DOHH2 (cell line): ENCODE results near the gene NR1I3.

Experiments
- H3F3A ChIP-seq: fragments of 200-600 bp; sonication (generic), shearing (Covaris generic); 2 replicates; pipeline ENCODE4 v1.6.0; 2016; ENCODE audit warnings: antibody characterized with exemption, mild to moderate bottlenecking; ENCODE audit not compliant: control insufficient read depth, insufficient read depth
- H3K27ac ChIP-seq: fragments of 200-600 bp; sonication (generic); 2 replicates; pipeline ENCODE4 v1.5.1; 2014; ENCODE audit warnings: low read depth, mild to moderate bottlenecking, low read length, moderate library complexity
- H3K27me3 ChIP-seq: fragments of 200-600 bp; sonication (generic); 2 replicates; pipeline ENCODE4 v1.6.1; 2014; ENCODE audit warnings: mild to moderate bottlenecking, low read length, mixed read lengths; ENCODE audit not compliant: control insufficient read depth
- H3K36me3 ChIP-seq: fragments of 200-600 bp; sonication (generic); 2 replicates; pipeline ENCODE4 v1.6.1; 2014; ENCODE audit warnings: mild to moderate bottlenecking, low read length, moderate library complexity, mixed read lengths; ENCODE audit not compliant: control insufficient read depth
- H3K4me1 ChIP-seq: fragments of 200-600 bp; sonication (generic); 2 replicates; pipeline ENCODE4 v1.6.1; 2014; ENCODE audit warnings: mild to moderate bottlenecking, low read length, mixed read lengths; ENCODE audit not compliant: control insufficient read depth
- H3K4me2 ChIP-seq: fragments of 200-600 bp; sonication (generic); 2 replicates; pipeline ENCODE4 v1.6.0; 2014; ENCODE audit warnings: mild to moderate bottlenecking, low read length, moderate library complexity
- H3K4me3 ChIP-seq: fragments of 200-600 bp; sonication (generic); 2 replicates; pipeline ENCODE4 v1.5.1; 2014; ENCODE audit warnings: mild to moderate bottlenecking, low read length, mixed read lengths
- H3K79me2 ChIP-seq: fragments of 200-600 bp; sonication (generic); 2 replicates; pipeline ENCODE4 v1.6.1; 2014; ENCODE audit warnings: mild to moderate bottlenecking, low read length, mixed read lengths; ENCODE audit not compliant: control insufficient read depth
- H3K9me2 ChIP-seq: fragments of 200-600 bp; sonication (generic); replicated peaks from 2 replicates; pipeline ENCODE4 v1.6.1; 2014; ENCODE audit warnings: mild to moderate bottlenecking, low read length, mixed read lengths; ENCODE audit not compliant: control insufficient read depth
- H3K9me3 ChIP-seq: fragments of 200-600 bp; sonication (generic); 2 replicates; pipeline ENCODE4 v1.6.1; 2014; ENCODE audit warnings: antibody characterized with exemption, low read length, mixed read lengths; ENCODE audit not compliant: control insufficient read depth, insufficient read depth
- H4K20me1 ChIP-seq: fragments of 200-600 bp; sonication (generic); 2 replicates; pipeline ENCODE4 v1.6.0; 2014; ENCODE audit warnings: low read depth, mild to moderate bottlenecking, antibody characterized with exemption, low read length, moderate library complexity; ENCODE audit not compliant: control insufficient read depth, insufficient read depth
- EZH2phosphoT487 ChIP-seq: fragments of 200-600 bp; sonication (generic); IDR thresholded peaks from 2 replicates; pipeline ENCODE4 v1.6.1; 2017; ENCODE audit warnings: borderline replicate concordance, mild to moderate bottlenecking, antibody characterized with exemption, low read length, moderate library complexity, mixed read lengths
- TF ChIP-seq, protein P1 (sequence below): fragments of 200-600 bp; sonication (generic); IDR thresholded peaks from one replicate; pipeline ENCODE4 v1.5.1; 2014; ENCODE audit warnings: antibody characterized with exemption, mild to moderate bottlenecking, low read depth, low read length; ENCODE audit not compliant: poor library complexity, severe bottlenecking

Gene NR1I3

DNA sequence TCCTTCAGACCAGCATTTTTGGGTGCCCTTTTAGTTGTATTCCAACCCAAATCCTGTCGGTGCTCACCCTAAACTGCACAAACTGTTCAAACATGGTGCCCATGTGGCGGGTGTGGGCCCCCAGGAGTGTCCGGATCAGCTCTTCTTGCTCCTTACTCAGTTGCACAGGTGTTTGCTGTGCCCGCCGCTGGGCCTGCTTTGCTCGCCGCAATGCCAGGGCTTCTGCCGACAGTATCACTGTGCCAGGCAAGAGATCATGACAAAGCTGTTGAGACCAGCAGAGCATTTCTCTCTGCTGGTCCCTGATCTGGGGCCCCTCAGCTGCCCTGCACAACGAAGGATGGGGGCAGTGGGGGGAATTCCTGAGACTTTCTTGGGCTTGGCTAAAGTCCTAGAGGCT lies 4.9 kb downstream of the NR1I3 start:
- Histone ChIP-seq H3K9me2 (no peaks in the 10 kb centered on the region), H3K4me1 (peaks cover 1% of the 10 kb centered on the region), H4K20me1 (no peaks in the 10 kb centered on the region), H3K9me3 (no peaks in the 10 kb centered on the region), H3K36me3 (peaks cover 26% of the 10 kb centered on the region), H3K27me3 (0 out of 2 replicates have a peak, but pooled peaks cover 3% of the 10 kb centered on the region), H3K27ac (no peak overlapping the region), H3F3A (no peaks in the 10 kb centered on the region), H3K4me2 (no peak overlapping the region), H3K79me2 (no peaks in the 10 kb centered on the region; the same call in 1 of the 2 replicates), H3K4me3 (no peak overlapping the region)
- TF ChIP-seq, protein P1, sequence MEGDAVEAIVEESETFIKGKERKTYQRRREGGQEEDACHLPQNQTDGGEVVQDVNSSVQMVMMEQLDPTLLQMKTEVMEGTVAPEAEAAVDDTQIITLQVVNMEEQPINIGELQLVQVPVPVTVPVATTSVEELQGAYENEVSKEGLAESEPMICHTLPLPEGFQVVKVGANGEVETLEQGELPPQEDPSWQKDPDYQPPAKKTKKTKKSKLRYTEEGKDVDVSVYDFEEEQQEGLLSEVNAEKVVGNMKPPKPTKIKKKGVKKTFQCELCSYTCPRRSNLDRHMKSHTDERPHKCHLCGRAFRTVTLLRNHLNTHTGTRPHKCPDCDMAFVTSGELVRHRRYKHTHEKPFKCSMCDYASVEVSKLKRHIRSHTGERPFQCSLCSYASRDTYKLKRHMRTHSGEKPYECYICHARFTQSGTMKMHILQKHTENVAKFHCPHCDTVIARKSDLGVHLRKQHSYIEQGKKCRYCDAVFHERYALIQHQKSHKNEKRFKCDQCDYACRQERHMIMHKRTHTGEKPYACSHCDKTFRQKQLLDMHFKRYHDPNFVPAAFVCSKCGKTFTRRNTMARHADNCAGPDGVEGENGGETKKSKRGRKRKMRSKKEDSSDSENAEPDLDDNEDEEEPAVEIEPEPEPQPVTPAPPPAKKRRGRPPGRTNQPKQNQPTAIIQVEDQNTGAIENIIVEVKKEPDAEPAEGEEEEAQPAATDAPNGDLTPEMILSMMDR, result no peak
- no peak for TF ChIP-seq EZH2phosphoT487

DNA sequence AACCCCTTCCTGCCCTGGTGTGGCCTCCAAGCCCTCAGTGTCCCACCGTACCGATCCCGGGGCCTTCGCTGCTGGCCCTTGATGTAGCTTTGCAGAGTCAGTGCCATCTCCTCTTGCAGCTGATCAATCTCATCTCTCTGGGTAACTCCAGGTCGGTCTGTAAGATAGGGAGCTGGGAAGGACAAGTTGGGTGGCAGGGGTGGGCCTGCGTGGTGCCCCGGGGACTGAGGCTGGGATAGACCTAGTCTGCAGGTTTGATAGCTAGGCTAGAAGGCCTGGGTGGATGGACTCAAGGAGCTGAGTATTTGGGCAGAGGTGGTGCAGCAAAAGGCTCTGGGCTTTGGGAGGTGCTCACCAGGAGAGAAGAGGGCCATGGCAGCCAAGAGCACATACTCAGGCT lies 7.2 kb downstream of the NR1I3 start:
- peaks cover 30% of the 10 kb centered on the region for H3K36me3 ChIP-seq
- H3K4me1 ChIP-seq, result peaks cover 17% of the 10 kb centered on the region
- no peak overlapping the region for H3K4me3 ChIP-seq
- peaks cover 11% of the 10 kb centered on the region for H3K79me2 ChIP-seq
- no peaks in the 10 kb centered on the region for H3K9me2 ChIP-seq
- H3K27me3 ChIP-seq, result no peaks in the 10 kb centered on the region
- no peak for TF ChIP-seq EZH2phosphoT487
- TF ChIP-seq, protein P1, result no peak
- no peaks in the 10 kb centered on the region for H3F3A ChIP-seq
- no peaks in the 10 kb centered on the region for H4K20me1 ChIP-seq
- no peak overlapping the region for H3K4me2 ChIP-seq
- H3K9me3 ChIP-seq, result no peaks in the 10 kb centered on the region
- no peak overlapping the region for H3K27ac ChIP-seq

DNA sequence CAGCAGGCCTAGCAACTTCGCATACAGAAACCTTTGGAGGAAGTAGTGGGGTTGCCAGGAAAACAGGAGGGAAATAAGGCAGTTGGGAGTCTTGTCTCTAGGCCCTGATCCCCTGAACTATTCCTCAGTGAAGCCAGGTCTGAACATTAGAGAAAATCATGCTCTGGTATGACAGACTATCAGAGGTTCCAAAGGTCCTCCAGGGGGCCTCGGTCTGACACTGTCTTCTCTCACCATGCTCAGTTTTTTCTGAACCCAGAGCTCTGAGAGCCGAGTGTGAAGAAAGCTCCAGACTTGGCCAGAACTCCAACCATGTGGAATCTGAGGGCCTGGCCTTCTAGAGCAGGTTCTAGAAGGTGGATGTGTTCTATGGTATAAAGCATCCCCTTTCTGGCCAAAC lies 8.1 kb downstream of the NR1I3 start:
- H3K79me2 ChIP-seq, result peaks cover 11% of the 10 kb centered on the region
- TF ChIP-seq EZH2phosphoT487, result no peak
- TF ChIP-seq, protein P1, result no peak
- H3K27me3 ChIP-seq, result no peaks in the 10 kb centered on the region

More for the DNA sequence above, 8.1 kb downstream of the NR1I3 start:
- H4K20me1 ChIP-seq, result no peaks in the 10 kb centered on the region
- H3K9me2 ChIP-seq, result no peaks in the 10 kb centered on the region
- no peaks in the 10 kb centered on the region for H3K9me3 ChIP-seq
- peaks cover 24% of the 10 kb centered on the region for H3K4me1 ChIP-seq
- no peak overlapping the region for H3K27ac ChIP-seq
- H3F3A ChIP-seq, result no peaks in the 10 kb centered on the region
- H3K36me3 ChIP-seq, result peaks cover 30% of the 10 kb centered on the region
- no peak overlapping the region for H3K4me2 ChIP-seq
- H3K4me3 ChIP-seq, result no peak overlapping the region
